NCI-H524 (cell line): ENCODE data around the gene AUTS2.

Experiments
- DNase-seq, 2 experiments: peaks; one replicate each; lab custom pipeline; 2025; lab: John Stamatoyannopoulos, UW

The AUTS2 gene

GRCh38 chr7:70307544-70308106, 709.4 kb downstream of the AUTS2 start:
- no peak for DNase-seq

GRCh38 chr7:70312336-70312735, 714.1 kb downstream of the AUTS2 start:
- no peak for DNase-seq

GRCh38 chr7:70313271-70313670, 715.0 kb downstream of the AUTS2 start:
- no peak for DNase-seq

- no peak for DNase-seq
Measured at GRCh38 chr7:70313687-70314086, 715.4 kb downstream of the AUTS2 start.

- peak; percentile 2 to 41 for DNase-seq
Measured at GRCh38 chr7:70314221-70314620, 715.9 kb downstream of the AUTS2 start.

GRCh38 chr7:70316745-70317144, 718.5 kb downstream of the AUTS2 start:
- DNase-seq = no peak

GRCh38 chr7:70317356-70317755, 719.1 kb downstream of the AUTS2 start:
- no peak for DNase-seq

- DNase-seq = no peak
Measured at GRCh38 chr7:70318511-70318910, 720.2 kb downstream of the AUTS2 start.

GRCh38 chr7:70319057-70319456, 720.8 kb downstream of the AUTS2 start:
- peak in 1 of 2 experiments; percentile 28 for DNase-seq

- no peak for DNase-seq
Measured at GRCh38 chr7:70321016-70321590, 722.8 kb downstream of the AUTS2 start.

GRCh38 chr7:70322856-70323255, 724.6 kb downstream of the AUTS2 start:
- peak; percentile 90 to 98 for DNase-seq

GRCh38 chr7:70325509-70326101, 727.3 kb downstream of the AUTS2 start:
- DNase-seq = peak; percentile 29 to 71

GRCh38 chr7:70334295-70334694, 736.0 kb downstream of the AUTS2 start:
- DNase-seq = no peak

- DNase-seq = peak in 1 of 2 experiments; percentile 23
Measured at GRCh38 chr7:70334871-70335270, 736.6 kb downstream of the AUTS2 start.

- DNase-seq = no peak
Measured at GRCh38 chr7:70336536-70336935, 738.3 kb downstream of the AUTS2 start.

- peak; percentile 41 to 78 for DNase-seq
Measured at GRCh38 chr7:70338015-70338414, 739.7 kb downstream of the AUTS2 start.

- no peak for DNase-seq
Measured at GRCh38 chr7:70340236-70340635, 742.0 kb downstream of the AUTS2 start.

- DNase-seq = no peak
Measured at GRCh38 chr7:70341446-70341845, 743.2 kb downstream of the AUTS2 start.

- DNase-seq = peak; percentile 27 to 62
Measured at GRCh38 chr7:70343519-70343918, 745.2 kb downstream of the AUTS2 start.

- peak; percentile 13 to 64 for DNase-seq
Measured at GRCh38 chr7:70344726-70345125, 746.5 kb downstream of the AUTS2 start.

- DNase-seq = no peak
Measured at GRCh38 chr7:70346844-70347462, 748.7 kb downstream of the AUTS2 start.

- no peak for DNase-seq
Measured at GRCh38 chr7:70347463-70348254, 749.4 kb downstream of the AUTS2 start.
